Keratinocyte (primary cell): ENCODE results near the gene CBLB.

Experiments used
- CTCF ChIP-seq, 3 experiments: IDR thresholded peaks in 1 of 3; conservative IDR thresholded peaks in 1 of 3; optimal IDR thresholded peaks in 1 of 3; 2 replicates in 2 of 3; 3 replicates in 1 of 3; pipeline versions ENCODE3 to v1.5.1; 2011; ENCODE audit warnings: low read length in 3 of 3, mild to moderate bottlenecking in 3 of 3, moderate library complexity in 2 of 3, control low read depth in 1 of 3, inconsistent platforms in 1 of 3; ENCODE audit not compliant: insufficient read depth in 2 of 3; ENCODE audit errors: extremely low read depth in 1 of 3
- EZH2 ChIP-seq: IDR thresholded peaks from one replicate; pipeline ENCODE4 v1.6.1; 2012; ENCODE audit warnings: inconsistent platforms, mild to moderate bottlenecking, low read length, moderate library complexity

GRCh38 chr3:105807146-105807545, 61.7 kb downstream of the CBLB start:
- TF ChIP-seq CTCF (optimal IDR thresholded peaks at IDR 0.05 in 1 of 3, IDR thresholded peaks at IDR 0.05 in 1 of 3, conservative IDR thresholded peaks at IDR 0.05 in 1 of 3; ENCODE audit: extremely low read depth in 1 of 3, insufficient read depth in 2 of 3, low read length in 3 of 3) = no peak
- no peak for TF ChIP-seq EZH2
